ENCODE results near the gene FCER1G. TPM values are rescaled to one million over a fixed set of nuclear protein-coding genes. Genes with fewer than 3 reads are reported as not detected.

Gene FCER1G
- total and polyA plus RNA-seq, 2 of the 8 experiments (the other 6 are each of a cell fraction or from before 2014, with no cell fraction given): 1.6 TPM; not detected in 1

DNA sequence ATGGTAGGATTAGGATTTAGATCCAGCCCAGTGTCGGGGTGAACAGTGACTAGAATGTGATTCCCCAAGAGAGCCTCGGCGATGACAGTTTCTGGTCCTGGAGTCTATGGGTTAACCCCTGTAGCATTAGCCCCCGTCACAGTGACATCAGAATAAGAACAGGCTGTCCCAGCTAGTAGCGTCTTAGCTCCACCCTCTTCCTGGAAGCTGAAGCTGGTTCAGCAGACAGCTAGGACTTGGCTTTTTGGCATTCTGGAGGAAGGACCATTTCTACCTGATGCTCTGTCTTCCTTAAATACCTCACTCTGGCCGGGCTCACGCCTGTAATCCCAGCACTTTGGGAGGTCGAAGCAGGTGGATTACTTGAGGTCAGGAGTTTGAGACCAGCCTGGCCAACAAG, 7.9 kb upstream of the FCER1G start:
- FAIRE-seq (no peak), DNase-seq (ENCODE audit: low read depth in 1 of 2, low spot score in 2 of 2) (no peak)
- no peak overlapping the region for H2BK12ac ChIP-seq (ENCODE audit: low read depth, low read length)
- 82% methylated on average over 8 of the region's 8 CpGs; no CpG with 5 or more reads in 1 of the 2 experiments for WGBS, 2 experiments (ENCODE audit: extremely low coverage in 1 of 2, insufficient coverage in 1 of 2, insufficient read length in 1 of 2, insufficient replicate concordance in 2 of 2, low coverage in 1 of 2, low lambda C conversion rate in 2 of 2, missing lambda C conversion rate in 1 of 2)
- H2BK5ac ChIP-seq (ENCODE audit: low read depth, low read length): no peak overlapping the region
- H2AFZ ChIP-seq (ENCODE audit: low read length): no peak overlapping the region
- H3K4me3 ChIP-seq (ENCODE audit: extremely low read depth in 1 of 4, insufficient read depth in 2 of 4, low read depth in 3 of 4, low read length in 4 of 4): no peak overlapping the region
- ChIA-PET POLR2A (ENCODE audit: partially characterized antibody) (interaction anchor here (1.4 kb wide), 1 partner anchor 9 kb away, joined by 3 read pairs; no protein-coding TSS in a partner anchor), CTCF (ENCODE audit: partially characterized antibody) (interaction anchor here (1.3 to 17.6 kb wide), 5 partner anchors 10 to 175 kb away, joined by 3 to 427 read pairs (median 13); partner anchors contain the start of genes APOA2, FCER1G and TOMM40L)
- H4K91ac ChIP-seq (replicated peaks; ENCODE audit: insufficient read length, low read length): no peak overlapping the region
- H3K79me2 ChIP-seq (ENCODE audit: control insufficient read depth in 1 of 2, insufficient read depth in 2 of 2, low read length in 2 of 2): peaks cover 0 to 9% of the 10 kb centered on the region in 2 experiments; a peak in 2 of 4 replicates
- no peak overlapping the region for H2AK5ac ChIP-seq (ENCODE audit: low read depth, low read length)
- no peak overlapping the region for H3K27ac ChIP-seq (ENCODE audit: low read depth, low read length)
- H3K23ac ChIP-seq (ENCODE audit: insufficient read length): no peak overlapping the region
- H3K9ac ChIP-seq (replicated peaks in 1 of 4; ENCODE audit: extremely low read depth in 1 of 4, low read depth in 3 of 4, low read length in 3 of 4): no peak overlapping the region
- H3K4ac ChIP-seq (replicated peaks; ENCODE audit: insufficient read length, low read depth, low read length): no peak overlapping the region
- no peak overlapping the region for H3K56ac ChIP-seq (replicated peaks; ENCODE audit: insufficient read length, low read depth, low read length)
- no peak overlapping the region for H4K5ac ChIP-seq (ENCODE audit: insufficient read length, low read depth, low read length)
- H4K8ac ChIP-seq (ENCODE audit: extremely low read depth, insufficient read depth, low read length): no peak overlapping the region
- H3K4me2 ChIP-seq (ENCODE audit: insufficient read depth in 1 of 2, low read depth in 2 of 2, low read length in 2 of 2): no peak overlapping the region
- no peaks in the 10 kb centered on the region for H3K27me3 ChIP-seq (replicated peaks in 1 of 4; ENCODE audit: control insufficient read depth in 3 of 4, extremely low read depth in 1 of 4, insufficient read depth in 3 of 4, low read length in 3 of 4)
- peaks cover 0 to 4% (median 1%) of the 10 kb centered on the region in 4 experiments; a peak in 4 of 7 replicates for H3K4me1 ChIP-seq (replicated peaks in 1 of 4; ENCODE audit: control insufficient read depth in 3 of 4, insufficient read depth in 4 of 4, low read length in 3 of 4)
- peaks cover 1 to 8% of the 10 kb centered on the region in 2 experiments for H4K20me1 ChIP-seq (replicated peaks in 1 of 2; ENCODE audit: control insufficient read depth in 1 of 2, insufficient read depth in 2 of 2, low read length in 2 of 2)
- H3K14ac ChIP-seq (ENCODE audit: insufficient read length): no peak overlapping the region
- no peak overlapping the region for H2BK15ac ChIP-seq (ENCODE audit: low read length)
- H3K23me2 ChIP-seq (ENCODE audit: low read depth, low read length): peaks cover 3% of the 10 kb centered on the region
- H3K9me3 ChIP-seq (ENCODE audit: insufficient read depth in 2 of 2, low read depth in 1 of 2, low read length in 1 of 2): no peaks in the 10 kb centered on the region
- peaks cover 2% of the 10 kb centered on the region; the same call in 1 of the 2 replicates for H3K79me1 ChIP-seq (ENCODE audit: low read depth, low read length)
- H3K18ac ChIP-seq (ENCODE audit: extremely low read depth, low read length): no peak overlapping the region
- H2BK20ac ChIP-seq (ENCODE audit: low read length): no peak overlapping the region
- no peak overlapping the region for H2BK120ac ChIP-seq (replicated peaks; ENCODE audit: low read depth, low read length)
- peaks cover 27 to 66% (median 44%) of the 10 kb centered on the region in 4 experiments for H3K36me3 ChIP-seq (ENCODE audit: control insufficient read depth in 2 of 4, insufficient read depth in 4 of 4, low read length in 3 of 4)
- no peak for TF ChIP-seq CEBPB (IDR thresholded peaks at IDR 0.05; ENCODE audit: low read depth, low read length)
- no peak for TF ChIP-seq TAF1 (IDR thresholded peaks at IDR 0.05; ENCODE audit: low read depth, low read length)
- TF ChIP-seq, protein P1, sequence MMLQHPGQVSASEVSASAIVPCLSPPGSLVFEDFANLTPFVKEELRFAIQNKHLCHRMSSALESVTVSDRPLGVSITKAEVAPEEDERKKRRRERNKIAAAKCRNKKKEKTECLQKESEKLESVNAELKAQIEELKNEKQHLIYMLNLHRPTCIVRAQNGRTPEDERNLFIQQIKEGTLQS (IDR thresholded peaks at IDR 0.05; ENCODE audit: insufficient read depth, low read depth, low read length): no peak
- TF ChIP-seq, protein P2, sequence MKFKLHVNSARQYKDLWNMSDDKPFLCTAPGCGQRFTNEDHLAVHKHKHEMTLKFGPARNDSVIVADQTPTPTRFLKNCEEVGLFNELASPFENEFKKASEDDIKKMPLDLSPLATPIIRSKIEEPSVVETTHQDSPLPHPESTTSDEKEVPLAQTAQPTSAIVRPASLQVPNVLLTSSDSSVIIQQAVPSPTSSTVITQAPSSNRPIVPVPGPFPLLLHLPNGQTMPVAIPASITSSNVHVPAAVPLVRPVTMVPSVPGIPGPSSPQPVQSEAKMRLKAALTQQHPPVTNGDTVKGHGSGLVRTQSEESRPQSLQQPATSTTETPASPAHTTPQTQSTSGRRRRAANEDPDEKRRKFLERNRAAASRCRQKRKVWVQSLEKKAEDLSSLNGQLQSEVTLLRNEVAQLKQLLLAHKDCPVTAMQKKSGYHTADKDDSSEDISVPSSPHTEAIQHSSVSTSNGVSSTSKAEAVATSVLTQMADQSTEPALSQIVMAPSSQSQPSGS (IDR thresholded peaks at IDR 0.05; ENCODE audit: low read length): no peak
- no peak for TF ChIP-seq RFX5 (IDR thresholded peaks at IDR 0.05; ENCODE audit: borderline replicate concordance, low read depth, low read length)
- TF ChIP-seq POLR2A (IDR thresholded peaks at IDR 0.05; ENCODE audit: control extremely low read depth in 1 of 2, low read depth in 2 of 2, low read length in 2 of 2): no peak
- no peak for TF ChIP-seq PHF8 (conservative IDR thresholded peaks at IDR 0.05; ENCODE audit: low read depth, low read length)
- TF ChIP-seq KDM4A (IDR thresholded peaks at IDR 0.05; ENCODE audit: low read depth, low read length, severe bottlenecking): no peak
- TF ChIP-seq, protein P3, sequence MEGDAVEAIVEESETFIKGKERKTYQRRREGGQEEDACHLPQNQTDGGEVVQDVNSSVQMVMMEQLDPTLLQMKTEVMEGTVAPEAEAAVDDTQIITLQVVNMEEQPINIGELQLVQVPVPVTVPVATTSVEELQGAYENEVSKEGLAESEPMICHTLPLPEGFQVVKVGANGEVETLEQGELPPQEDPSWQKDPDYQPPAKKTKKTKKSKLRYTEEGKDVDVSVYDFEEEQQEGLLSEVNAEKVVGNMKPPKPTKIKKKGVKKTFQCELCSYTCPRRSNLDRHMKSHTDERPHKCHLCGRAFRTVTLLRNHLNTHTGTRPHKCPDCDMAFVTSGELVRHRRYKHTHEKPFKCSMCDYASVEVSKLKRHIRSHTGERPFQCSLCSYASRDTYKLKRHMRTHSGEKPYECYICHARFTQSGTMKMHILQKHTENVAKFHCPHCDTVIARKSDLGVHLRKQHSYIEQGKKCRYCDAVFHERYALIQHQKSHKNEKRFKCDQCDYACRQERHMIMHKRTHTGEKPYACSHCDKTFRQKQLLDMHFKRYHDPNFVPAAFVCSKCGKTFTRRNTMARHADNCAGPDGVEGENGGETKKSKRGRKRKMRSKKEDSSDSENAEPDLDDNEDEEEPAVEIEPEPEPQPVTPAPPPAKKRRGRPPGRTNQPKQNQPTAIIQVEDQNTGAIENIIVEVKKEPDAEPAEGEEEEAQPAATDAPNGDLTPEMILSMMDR (IDR thresholded peaks at IDR 0.05; ENCODE audit: control extremely low read depth in 1 of 3, insufficient read depth in 1 of 3, low read depth in 1 of 3, low read length in 3 of 3): no peak
